Brain microvascular endothelial cell (primary cell): ENCODE results near the gene KCNQ5.
"Not testable (repeated sequence)": the region's sequence is repeated elsewhere in the genome, so short reads cannot be mapped to it uniquely, and the experiment has no call there.

Experiments
- DNase-seq: peaks from one replicate; pipeline ENCODE4 v3.0.0-alpha.2; 2020
- H3K27ac ChIP-seq: fragments of 250-450 bp; sonication (Bioruptor Pico); 2 replicates; pipeline ENCODE4 v1.5.1; 2020; ENCODE audit warnings: mild to moderate bottlenecking, moderate library complexity
- H3K27me3 ChIP-seq: fragments of 250-450 bp; sonication (Bioruptor Pico); replicated peaks from 2 replicates; pipeline ENCODE4 v1.5.1; 2020; ENCODE audit warnings: mild to moderate bottlenecking
- H3K36me3 ChIP-seq: fragments of 250-450 bp; sonication (Bioruptor Pico); replicated peaks from 2 replicates; pipeline ENCODE4 v1.5.1; 2020; ENCODE audit warnings: mild to moderate bottlenecking
- H3K4me3 ChIP-seq: 2 replicates; pipeline ENCODE4 v1.5.1; 2011; ENCODE audit warnings: low read depth, mild to moderate bottlenecking, control low read depth, low read length, moderate library complexity
- in situ Hi-C: cut with HindIII; loops from 2 replicates; pipeline ENCODE4 v1.10.0; 2017; ENCODE audit warnings: low sequenced_read_pairs, low pct_ligation_motif_present
- TF ChIP-seq, protein P1 (sequence below): IDR thresholded peaks from 2 replicates; pipeline ENCODE4 v1.5.1; 2011; ENCODE audit warnings: low read depth, mild to moderate bottlenecking, moderate library complexity, low read length, control low read depth, inconsistent platforms; ENCODE audit errors: missing control alignments

Gene KCNQ5

GRCh38 chr6:72621291-72622093, at the start of gene KCNQ5:
KCNQ5 (plus strand) TSS chr6:72622064.
- no peak within 1 kb of the TSS for H3K27ac ChIP-seq
- H3K27me3 ChIP-seq = no peaks in the 10 kb centered on the region
- H3K4me3 ChIP-seq = peak within 1 kb of the TSS; percentile 67
- in situ Hi-C loops = no loop called here
- DNase-seq = no peak
- H3K36me3 ChIP-seq = no peaks in the 10 kb centered on the region
- TF ChIP-seq, protein P1, sequence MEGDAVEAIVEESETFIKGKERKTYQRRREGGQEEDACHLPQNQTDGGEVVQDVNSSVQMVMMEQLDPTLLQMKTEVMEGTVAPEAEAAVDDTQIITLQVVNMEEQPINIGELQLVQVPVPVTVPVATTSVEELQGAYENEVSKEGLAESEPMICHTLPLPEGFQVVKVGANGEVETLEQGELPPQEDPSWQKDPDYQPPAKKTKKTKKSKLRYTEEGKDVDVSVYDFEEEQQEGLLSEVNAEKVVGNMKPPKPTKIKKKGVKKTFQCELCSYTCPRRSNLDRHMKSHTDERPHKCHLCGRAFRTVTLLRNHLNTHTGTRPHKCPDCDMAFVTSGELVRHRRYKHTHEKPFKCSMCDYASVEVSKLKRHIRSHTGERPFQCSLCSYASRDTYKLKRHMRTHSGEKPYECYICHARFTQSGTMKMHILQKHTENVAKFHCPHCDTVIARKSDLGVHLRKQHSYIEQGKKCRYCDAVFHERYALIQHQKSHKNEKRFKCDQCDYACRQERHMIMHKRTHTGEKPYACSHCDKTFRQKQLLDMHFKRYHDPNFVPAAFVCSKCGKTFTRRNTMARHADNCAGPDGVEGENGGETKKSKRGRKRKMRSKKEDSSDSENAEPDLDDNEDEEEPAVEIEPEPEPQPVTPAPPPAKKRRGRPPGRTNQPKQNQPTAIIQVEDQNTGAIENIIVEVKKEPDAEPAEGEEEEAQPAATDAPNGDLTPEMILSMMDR = no peak

DNA sequence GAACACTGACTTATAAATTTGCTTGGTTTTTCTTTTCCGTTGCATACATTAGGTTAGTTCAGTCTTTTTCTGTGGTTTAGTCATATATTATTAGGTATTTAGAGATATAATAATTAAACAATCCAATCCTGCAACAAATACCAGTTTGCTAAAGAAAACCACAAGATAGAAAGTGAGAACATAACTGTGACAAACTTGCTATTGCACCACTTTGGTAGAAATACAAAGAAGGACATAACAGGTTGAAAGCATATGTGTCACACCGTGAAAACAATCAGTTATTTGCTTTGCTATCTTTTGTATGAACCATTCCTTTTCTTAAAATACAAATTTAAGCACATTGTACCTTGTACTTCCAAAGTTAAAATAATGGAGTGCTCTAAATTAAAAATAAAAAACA, 42.0 kb upstream of the KCNQ5 start:
- H3K27ac ChIP-seq = no peak overlapping the region
- in situ Hi-C loops = no loop called here
- H3K4me3 ChIP-seq = no peak overlapping the region
- no peaks in the 10 kb centered on the region for H3K27me3 ChIP-seq
- H3K36me3 ChIP-seq = no peaks in the 10 kb centered on the region
- no peak for DNase-seq
- TF ChIP-seq, protein P1 = no peak

- no peaks in the 10 kb centered on the region for H3K27me3 ChIP-seq
- no peak overlapping the region for H3K4me3 ChIP-seq
- DNase-seq = peak; percentile 76
- no peak overlapping the region for H3K27ac ChIP-seq
- TF ChIP-seq, protein P1 = peak; percentile 84
- in situ Hi-C loops = no loop called here
- H3K36me3 ChIP-seq = no peaks in the 10 kb centered on the region
Observed at GRCh38 chr6:72580281-72580940, 41.5 kb upstream of the KCNQ5 start.

DNA sequence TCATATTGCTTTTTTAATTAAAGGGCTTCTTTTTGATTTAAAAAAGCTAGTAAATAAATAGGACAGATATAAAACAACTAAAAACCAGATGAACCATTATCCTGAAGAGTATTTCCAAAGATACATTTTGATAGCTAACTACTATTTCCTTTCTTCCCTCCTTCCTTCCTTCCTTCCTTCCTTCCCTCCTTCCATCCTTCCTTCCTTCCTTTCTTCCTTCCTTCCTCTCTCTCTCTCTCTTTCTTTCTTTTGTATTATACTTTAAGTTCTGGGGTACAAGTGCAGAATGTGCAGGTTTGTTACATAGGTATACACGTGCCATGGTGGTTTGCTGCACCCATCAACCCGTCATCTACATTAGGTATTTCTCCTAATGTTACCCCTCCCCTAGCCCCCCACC, 40.9 kb upstream of the KCNQ5 start:
- H3K27ac ChIP-seq, H3K36me3 ChIP-seq, H3K27me3 ChIP-seq, in situ Hi-C loops, DNase-seq, H3K4me3 ChIP-seq: not testable (repeated sequence)

GRCh38 chr6:72588155-72588554, 33.7 kb upstream of the KCNQ5 start:
- DNase-seq = no peak
- Histone ChIP-seq H3K36me3 (no peaks in the 10 kb centered on the region), H3K27ac (no peak overlapping the region), H3K4me3 (no peak overlapping the region), H3K27me3 (no peaks in the 10 kb centered on the region)
- in situ Hi-C loops = no loop called here
- TF ChIP-seq, protein P1 = no peak

DNA sequence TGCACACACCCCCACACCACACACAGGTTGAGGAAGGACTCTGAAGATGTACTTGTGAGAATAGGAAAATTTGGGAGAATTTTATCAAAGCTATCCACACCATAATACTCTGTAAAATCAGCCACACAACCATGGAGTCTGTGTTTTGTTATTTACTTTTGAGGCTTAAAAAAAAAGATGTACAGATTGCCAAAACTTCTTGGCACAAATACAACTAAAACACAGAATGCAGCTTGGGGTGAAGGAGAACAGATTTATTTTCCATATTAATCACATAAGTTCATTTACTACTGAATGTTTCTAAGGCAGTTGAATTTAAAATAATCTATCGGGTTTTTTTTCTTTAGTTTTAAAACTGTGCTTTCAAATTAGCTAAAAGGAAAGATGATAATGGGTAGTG, 32.8 kb upstream of the KCNQ5 start:
- no peak for DNase-seq
- Histone ChIP-seq H3K4me3 (no peak overlapping the region), H3K36me3 (no peaks in the 10 kb centered on the region), H3K27me3 (no peaks in the 10 kb centered on the region), H3K27ac (no peak overlapping the region)
- TF ChIP-seq, protein P1 = no peak
- in situ Hi-C loops = no loop called here
